ENCODE measurements around the gene MAML3.

- TF ChIP-seq CTCF (IDR thresholded peaks at IDR 0.05; ENCODE audit: insufficient read depth, low read depth, low read length) (no peak), EZH2 (IDR thresholded peaks at IDR 0.05; ENCODE audit: insufficient read depth, low read length) (no peak)
Observed at GRCh38 chr4:139919004-139919403, 235.0 kb downstream of the MAML3 start.

Data from astrocyte (in vitro differentiated cells and primary cell).